Stimulated activated CD8-positive, alpha-beta memory T cell treated with anti-CD3 and anti-CD28 coated beads, Interleukin-15, amount 100 ng/mL, for 4 hours (primary cell): ENCODE measurements around the gene PSME2.
A peak's percentile ranks its signal among the peaks of the same experiment; 100 is the strongest.

Experiments used
- DNase-seq, 2 donors: peaks; one replicate each; pipeline ENCODE4 v3.0.0-alpha.2; 2020; ENCODE audit warnings: low read depth in 2 of 2

Gene PSME2

DNA sequence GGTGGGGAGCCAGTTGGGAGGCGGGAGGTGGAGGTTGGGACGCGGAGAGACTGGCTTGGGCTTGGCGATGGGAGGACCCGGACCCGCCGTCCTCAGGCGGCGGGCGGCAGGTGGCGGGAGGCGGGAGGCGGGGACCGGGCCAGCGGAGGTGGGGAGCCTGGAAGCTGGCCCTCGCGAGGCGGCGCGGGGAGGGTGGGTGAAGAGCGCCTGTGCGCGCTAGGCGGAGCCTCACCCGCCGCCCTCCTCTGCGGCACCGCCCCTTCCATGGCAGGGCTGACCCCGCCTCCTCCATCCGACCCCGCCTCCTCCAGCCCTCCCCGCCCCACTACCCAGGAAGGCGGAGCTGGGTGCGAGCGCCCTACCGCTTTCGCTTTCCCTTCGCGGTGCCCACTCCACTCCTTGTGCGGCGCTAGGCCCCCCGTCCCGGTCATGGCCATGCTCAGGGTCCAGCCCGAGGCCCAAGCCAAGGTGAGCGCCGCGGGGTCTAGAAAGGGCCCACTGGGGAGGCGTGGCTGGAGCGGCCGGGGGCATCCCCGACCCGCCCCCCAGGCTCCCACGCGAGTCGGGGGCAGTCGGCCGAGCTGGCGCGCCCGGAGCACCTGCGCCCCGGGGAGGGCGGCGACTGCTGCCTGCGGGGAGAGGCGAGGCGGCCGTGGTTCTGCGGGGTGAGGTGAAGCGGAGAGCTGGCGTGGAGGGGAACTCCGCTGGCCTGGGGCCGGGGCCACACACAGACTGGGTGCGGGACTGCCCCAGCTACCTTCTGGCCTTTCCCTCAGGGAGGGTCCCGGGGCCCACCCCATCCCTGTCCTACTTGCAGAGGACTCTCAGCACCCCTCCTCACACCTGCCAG lies 10.4 kb downstream of the PSME2 start, which contains the start of gene PSME1:
TSS of gene PSME1 (plus strand) at position 361 of the 850 bp plus-strand sequence. CDS start at position 430, 69 bp downstream.
- peak; percentile 87 to 88 for DNase-seq

DNA sequence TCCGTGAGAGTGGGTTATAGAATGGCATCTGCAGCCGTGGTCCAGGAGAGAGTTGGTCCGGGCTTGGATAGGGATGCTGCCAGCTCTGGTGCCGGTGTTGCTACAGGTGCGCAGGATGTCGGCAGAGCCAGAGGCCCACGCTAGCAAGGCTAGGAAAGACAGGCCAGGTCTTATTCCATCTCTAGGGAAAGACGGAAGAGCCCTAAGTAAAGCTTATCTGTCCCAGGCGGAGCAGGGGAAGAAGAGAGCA lies 10.9 kb downstream of the PSME2 start:
- DNase-seq = no peak

GRCh38 chr14:24133735-24134134 lies 12.7 kb downstream of the PSME2 start:
- no peak for DNase-seq

DNA sequence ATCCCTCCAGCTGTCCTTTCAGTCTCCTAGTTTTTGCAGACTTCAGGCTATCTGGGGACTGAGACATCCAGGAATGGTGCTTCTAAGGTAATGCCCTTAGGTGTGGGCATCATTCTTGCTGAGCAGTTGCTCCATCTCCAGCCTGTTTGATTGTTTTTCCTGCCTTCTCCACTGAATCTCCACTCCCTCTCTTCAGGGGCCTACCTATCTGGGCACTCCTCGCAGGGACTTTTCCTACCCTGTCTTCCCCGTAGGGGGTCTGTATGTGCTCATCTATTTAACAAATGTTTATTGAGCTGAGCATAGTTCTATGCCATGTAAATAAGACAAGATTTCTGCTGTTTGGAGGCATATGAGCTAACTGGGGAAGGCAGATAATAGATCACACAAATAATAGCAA lies 13.4 kb downstream of the PSME2 start:
- DNase-seq = no peak

DNA sequence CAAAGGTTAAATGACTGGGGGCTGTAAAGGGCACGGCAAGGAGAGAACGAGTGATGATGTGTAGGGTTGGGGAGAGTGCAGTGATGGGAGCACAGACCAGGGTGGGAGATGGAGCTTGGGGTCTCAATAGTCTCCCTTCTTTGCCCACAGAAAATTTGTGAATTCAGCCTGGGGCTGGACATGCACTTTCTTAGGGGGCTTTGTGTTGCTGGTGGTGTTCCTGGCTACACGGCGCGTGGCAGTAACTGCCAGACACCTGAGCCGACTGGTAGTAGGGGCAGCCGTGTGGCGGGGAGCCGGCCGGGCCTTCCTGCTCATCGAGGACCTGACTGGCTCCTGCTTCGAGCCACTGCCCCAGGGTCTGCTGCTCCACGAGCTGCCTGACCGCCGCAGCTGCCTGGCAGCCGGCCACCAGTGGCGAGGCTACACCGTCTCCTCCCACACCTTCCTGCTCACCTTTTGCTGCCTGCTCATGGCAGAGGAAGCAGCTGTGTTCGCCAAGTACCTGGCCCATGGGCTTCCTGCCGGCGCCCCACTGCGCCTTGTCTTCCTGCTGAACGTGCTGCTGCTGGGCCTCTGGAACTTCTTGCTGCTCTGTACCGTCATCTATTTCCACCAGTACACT lies 14.2 kb downstream of the PSME2 start:
- DNase-seq = no peak

DNA sequence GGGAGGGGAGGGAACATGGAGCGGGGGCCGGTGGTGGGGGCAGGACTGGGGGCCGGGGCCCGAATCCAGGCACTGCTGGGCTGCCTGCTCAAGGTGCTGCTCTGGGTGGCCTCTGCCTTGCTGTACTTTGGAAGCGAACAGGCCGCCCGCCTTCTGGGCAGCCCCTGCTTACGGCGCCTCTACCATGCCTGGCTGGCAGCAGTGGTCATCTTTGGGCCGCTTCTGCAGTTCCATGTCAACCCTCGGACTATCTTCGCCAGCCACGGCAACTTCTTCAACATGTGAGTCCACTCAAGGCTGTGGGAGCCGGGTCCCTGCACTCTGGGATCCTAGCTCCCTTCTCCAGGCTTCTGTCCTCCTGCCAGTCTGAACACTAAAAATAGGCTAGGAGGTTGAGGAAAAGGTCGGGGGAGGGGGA lies 14.9 kb downstream of the PSME2 start:
- DNase-seq = no peak

DNA sequence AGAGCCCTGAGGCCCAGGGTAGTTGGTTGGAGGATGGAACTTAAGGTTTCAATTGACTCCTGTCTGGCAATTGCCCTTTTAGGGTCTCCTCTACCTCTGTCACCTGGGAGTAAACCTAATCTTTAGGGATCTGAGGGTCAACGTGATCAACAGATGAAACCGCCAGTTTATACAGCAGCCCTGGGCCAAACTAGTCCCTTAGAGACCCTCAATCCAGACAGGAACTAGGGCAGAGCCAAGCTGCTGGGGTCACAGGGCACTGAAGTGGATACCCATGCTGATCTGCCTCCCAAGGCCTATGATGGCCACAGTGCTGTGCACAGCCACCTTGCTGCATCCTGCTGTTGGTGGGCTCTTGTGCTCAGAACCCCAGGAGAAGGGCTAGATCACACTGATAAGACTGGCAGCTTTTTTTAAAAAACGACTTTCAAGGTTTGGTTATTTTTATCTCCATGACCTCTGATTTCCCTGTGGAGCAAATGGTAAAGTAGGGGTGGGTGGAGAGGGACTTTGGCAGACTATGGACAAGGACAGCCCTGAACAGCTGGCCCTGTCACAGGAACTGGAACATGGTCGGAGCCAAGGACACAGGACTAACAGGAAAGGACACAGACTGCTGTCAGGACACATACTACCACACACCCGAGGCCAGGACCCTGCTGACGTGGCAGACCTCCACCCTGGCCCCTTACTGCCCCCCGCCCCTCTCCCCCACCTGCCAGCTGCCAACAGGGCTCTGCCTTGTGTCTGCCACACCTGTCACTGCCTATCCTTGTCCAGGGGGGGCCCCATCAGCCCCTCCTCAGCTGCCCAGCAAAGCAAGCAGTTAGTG lies 15.5 kb downstream of the PSME2 start:
- no peak for DNase-seq

- DNase-seq = no peak
Measured at GRCh38 chr14:24130380-24130716, 16.1 kb downstream of the PSME2 start, which contains the start of gene FITM1. Gene FITM1, plus strand, starts transcription at chr14:24130659. Its CDS starts 905 bp downstream, at chr14:24131564.

GRCh38 chr14:24129410-24129998 lies 16.9 kb downstream of the PSME2 start:
- no peak for DNase-seq

- no peak for DNase-seq
Measured at GRCh38 chr14:24127673-24128072, 18.7 kb downstream of the PSME2 start.

DNA sequence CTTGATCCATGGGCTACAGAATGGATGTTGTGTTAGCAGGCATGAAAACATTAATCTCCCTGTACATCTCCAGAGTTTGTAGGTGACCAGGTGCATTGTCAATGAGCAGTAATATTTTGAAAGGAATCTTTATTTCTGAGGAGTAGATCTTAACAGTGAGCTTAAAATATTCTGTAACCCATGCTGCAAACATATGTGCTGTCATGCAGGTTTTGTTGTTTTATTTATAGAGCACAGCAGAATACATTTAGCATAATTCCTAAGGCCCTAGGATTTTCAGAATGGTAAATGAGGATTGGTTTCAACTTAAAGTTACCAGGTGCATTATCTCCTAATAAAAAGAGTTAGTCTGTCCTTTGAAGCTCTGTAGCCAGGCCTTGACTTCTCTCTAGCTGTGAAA lies 19.5 kb downstream of the PSME2 start:
- no peak for DNase-seq

DNA sequence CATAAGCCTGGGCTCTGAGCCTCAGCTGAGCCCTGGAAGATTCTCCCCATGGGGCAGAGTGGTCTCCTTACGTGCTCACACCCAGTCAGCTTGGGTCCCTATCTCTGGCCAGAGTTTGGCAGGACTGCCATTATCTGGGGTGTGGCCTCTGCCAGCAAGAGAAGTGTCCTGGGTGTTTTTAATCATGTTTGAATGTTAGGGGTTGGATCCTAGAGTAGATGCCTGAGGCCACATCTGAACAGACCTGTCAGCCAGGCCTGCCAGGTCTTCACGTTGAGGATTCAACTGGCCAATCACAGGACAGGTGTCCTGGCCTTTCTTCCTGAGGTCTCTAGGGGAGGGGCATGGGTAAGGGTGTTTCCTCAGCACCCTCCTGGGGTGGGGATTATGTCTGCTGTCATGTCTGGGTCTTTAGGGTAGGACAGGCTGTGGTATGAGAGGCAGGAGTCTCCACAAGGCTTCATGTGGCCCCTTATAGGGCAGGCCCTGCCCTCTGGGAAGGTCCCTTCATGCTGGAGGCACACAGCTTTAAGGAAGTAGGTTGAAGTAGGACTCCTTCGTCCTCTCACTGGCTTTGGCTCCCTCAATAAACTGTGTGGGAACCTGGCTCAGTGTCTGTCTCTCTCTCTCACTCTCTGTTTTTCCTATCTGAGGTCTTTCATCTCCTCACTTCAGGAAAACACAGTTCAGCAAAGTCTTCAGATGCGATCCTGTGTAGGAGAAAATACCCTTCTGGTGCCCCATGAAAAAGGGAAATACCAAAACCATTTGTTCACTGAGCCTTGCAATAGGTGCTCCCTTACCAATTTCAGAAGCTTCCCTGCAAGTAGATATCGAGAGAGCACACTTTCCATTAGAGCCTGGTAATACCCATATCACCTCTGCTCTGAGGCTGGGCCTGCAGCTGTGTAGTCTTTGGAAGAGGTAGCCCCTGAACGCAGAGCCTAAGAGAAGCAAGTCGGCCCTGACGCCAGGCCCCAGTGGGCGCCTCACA lies 22.7 kb downstream of the PSME2 start:
- no peak for DNase-seq

DNA sequence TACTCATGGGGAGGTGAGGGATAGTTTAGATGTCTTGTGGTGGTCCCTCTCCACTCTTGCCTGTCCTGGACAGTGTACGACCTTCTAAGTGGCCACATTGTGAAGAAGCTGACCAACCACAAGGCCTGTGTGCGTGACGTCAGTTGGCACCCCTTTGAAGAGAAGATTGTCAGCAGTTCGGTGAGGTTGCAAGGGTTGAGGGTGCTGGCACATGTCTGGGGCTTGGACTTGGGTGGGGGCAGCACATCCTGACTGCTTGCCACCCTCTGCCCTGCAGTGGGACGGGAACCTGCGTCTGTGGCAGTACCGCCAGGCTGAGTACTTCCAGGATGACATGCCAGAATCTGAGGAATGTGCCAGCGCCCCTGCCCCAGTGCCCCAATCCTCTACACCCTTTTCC lies 23.5 kb downstream of the PSME2 start:
- DNase-seq = no peak

DNA sequence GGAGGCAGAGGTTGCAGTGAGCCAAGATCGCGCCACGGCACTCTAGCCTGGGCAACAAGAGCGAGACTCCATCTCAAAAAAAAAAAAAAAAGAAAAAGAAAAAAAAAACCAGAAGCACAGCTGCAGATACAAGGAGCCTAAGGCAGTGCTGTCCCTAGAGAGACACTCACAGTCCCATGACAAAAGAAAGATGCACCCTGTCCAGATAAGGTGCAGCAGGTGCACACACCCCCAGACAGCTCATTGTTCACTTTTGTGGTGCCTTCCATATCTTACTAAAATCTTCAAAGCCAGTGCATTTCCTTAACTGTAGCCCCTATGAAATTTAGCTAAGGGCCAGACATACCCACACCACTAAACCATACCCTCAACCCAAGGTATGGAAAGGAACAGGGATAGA lies 24.0 kb downstream of the PSME2 start:
- no peak for DNase-seq

DNA sequence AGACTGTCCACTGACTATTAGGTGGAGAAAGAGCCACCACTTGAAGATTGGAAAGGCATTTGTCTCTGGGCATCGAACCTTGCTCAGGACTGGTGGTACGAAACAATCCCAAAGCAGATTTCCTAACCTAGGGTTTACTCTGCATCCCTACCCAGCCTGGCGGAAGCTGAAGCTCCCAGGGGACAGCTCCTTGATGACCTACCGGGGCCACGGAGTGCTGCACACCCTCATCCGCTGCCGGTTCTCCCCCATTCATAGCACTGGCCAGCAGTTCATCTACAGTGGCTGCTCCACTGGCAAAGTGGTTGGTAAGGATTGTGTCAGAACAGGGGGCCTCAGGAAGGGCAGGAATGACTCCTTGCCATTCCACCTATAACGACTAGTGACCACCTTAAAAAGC lies 25.2 kb downstream of the PSME2 start:
- no peak for DNase-seq

GRCh38 chr14:24119691-24120090 lies 26.7 kb downstream of the PSME2 start:
- no peak for DNase-seq

DNA sequence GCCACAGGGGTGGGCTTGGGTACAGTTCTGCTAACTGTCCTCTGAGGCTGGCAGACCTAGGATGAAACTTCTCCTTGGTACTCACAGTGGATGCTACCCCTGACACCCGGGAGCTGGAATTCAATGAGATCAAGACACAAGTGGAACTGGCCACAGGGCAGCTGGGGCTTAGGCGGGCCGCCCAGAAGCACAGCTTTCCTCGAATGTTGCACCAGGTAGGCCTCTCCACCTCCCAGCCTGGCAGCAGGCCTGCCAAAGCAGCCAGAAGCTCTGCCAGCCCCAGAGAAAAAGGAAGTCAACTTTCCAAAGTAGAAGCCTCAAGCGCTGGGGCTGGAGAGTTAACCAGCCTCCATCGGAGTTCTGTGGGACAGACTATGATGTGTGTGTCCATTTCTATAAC lies 29.2 kb downstream of the PSME2 start:
- no peak for DNase-seq

- no peak for DNase-seq
Measured at GRCh38 chr14:24116128-24116814, 30.1 kb downstream of the PSME2 start.

GRCh38 chr14:24115422-24116127 lies 30.8 kb downstream of the PSME2 start:
- no peak for DNase-seq
